ENCODE measurements around the gene TMEM179. TPM values are rescaled to one million over a fixed set of nuclear protein-coding genes. Genes with fewer than 3 reads are reported as not detected.
"Not testable (repeated sequence)": the region's sequence is repeated elsewhere in the genome, so short reads cannot be mapped to it uniquely, and the experiment has no call there.

Gene TMEM179
- total RNA-seq, 1 donor: not detected

GRCh38 chr14:104588066-104588857 lies 16.3 kb downstream of the TMEM179 start:
- H3K9me3 ChIP-seq (ENCODE audit: low read depth, low read length): no peaks in the 10 kb centered on the region
- no peaks in the 10 kb centered on the region for H3K27me3 ChIP-seq (ENCODE audit: insufficient read depth, low read length)

GRCh38 chr14:104587641-104588040 lies 16.9 kb downstream of the TMEM179 start:
- Histone ChIP-seq H3K4me1 (ENCODE audit: insufficient read depth, low read length) (no peaks in the 10 kb centered on the region), H3K4me3 (ENCODE audit: low read length) (no peak overlapping the region), H3K9me3 (ENCODE audit: low read depth, low read length) (no peaks in the 10 kb centered on the region), H3K27me3 (ENCODE audit: insufficient read depth, low read length) (no peaks in the 10 kb centered on the region)

More at GRCh38 chr14:104588066-104588857, 16.3 kb downstream of the TMEM179 start:
- Histone ChIP-seq H3K4me3 (ENCODE audit: low read length) (no peak overlapping the region), H3K4me1 (ENCODE audit: insufficient read depth, low read length) (no peaks in the 10 kb centered on the region)

GRCh38 chr14:104586832-104587620 lies 17.5 kb downstream of the TMEM179 start:
- Histone ChIP-seq H3K9me3 (ENCODE audit: low read depth, low read length) (no peaks in the 10 kb centered on the region), H3K4me3 (ENCODE audit: low read length) (no peak overlapping the region), H3K4me1 (ENCODE audit: insufficient read depth, low read length) (no peaks in the 10 kb centered on the region), H3K27me3 (ENCODE audit: insufficient read depth, low read length) (no peaks in the 10 kb centered on the region)

- Histone ChIP-seq H3K4me3 (ENCODE audit: low read length) (no peak overlapping the region), H3K4me1 (ENCODE audit: insufficient read depth, low read length) (no peaks in the 10 kb centered on the region), H3K9me3 (ENCODE audit: low read depth, low read length) (no peaks in the 10 kb centered on the region), H3K27me3 (ENCODE audit: insufficient read depth, low read length) (no peaks in the 10 kb centered on the region)
Measured at GRCh38 chr14:104585966-104586697, 18.4 kb downstream of the TMEM179 start.

- Histone ChIP-seq H3K4me1 (ENCODE audit: insufficient read depth, low read length) (no peaks in the 10 kb centered on the region), H3K9me3 (ENCODE audit: low read depth, low read length) (no peaks in the 10 kb centered on the region), H3K27me3 (ENCODE audit: insufficient read depth, low read length) (no peaks in the 10 kb centered on the region), H3K4me3 (ENCODE audit: low read length) (no peak overlapping the region)
Measured at GRCh38 chr14:104584557-104584956, 20.0 kb downstream of the TMEM179 start.

GRCh38 chr14:104583424-104584306 lies 20.9 kb downstream of the TMEM179 start:
- Histone ChIP-seq H3K9me3 (ENCODE audit: low read depth, low read length) (no peaks in the 10 kb centered on the region), H3K4me1 (ENCODE audit: insufficient read depth, low read length) (no peaks in the 10 kb centered on the region), H3K27me3 (ENCODE audit: insufficient read depth, low read length) (no peaks in the 10 kb centered on the region), H3K4me3 (ENCODE audit: low read length) (no peak overlapping the region)

GRCh38 chr14:104582662-104583061 lies 21.9 kb downstream of the TMEM179 start:
- no peaks in the 10 kb centered on the region for H3K4me1 ChIP-seq (ENCODE audit: insufficient read depth, low read length)
- no peaks in the 10 kb centered on the region for H3K9me3 ChIP-seq (ENCODE audit: low read depth, low read length)
- H3K4me3 ChIP-seq (ENCODE audit: low read length): no peak overlapping the region
- H3K27me3 ChIP-seq (ENCODE audit: insufficient read depth, low read length): no peaks in the 10 kb centered on the region

GRCh38 chr14:104582005-104582404 lies 22.6 kb downstream of the TMEM179 start:
- no peaks in the 10 kb centered on the region for H3K4me1 ChIP-seq (ENCODE audit: insufficient read depth, low read length)
- H3K9me3 ChIP-seq (ENCODE audit: low read depth, low read length): no peaks in the 10 kb centered on the region
- H3K27me3 ChIP-seq (ENCODE audit: insufficient read depth, low read length): no peaks in the 10 kb centered on the region
- no peak overlapping the region for H3K4me3 ChIP-seq (ENCODE audit: low read length)

- Histone ChIP-seq H3K4me1 (ENCODE audit: insufficient read depth, low read length) (no peaks in the 10 kb centered on the region), H3K27me3 (ENCODE audit: insufficient read depth, low read length) (no peaks in the 10 kb centered on the region), H3K4me3 (ENCODE audit: low read length) (no peak overlapping the region), H3K9me3 (ENCODE audit: low read depth, low read length) (no peaks in the 10 kb centered on the region)
Measured at GRCh38 chr14:104581521-104581920, 23.1 kb downstream of the TMEM179 start.

GRCh38 chr14:104580961-104581360 lies 23.6 kb downstream of the TMEM179 start:
- Histone ChIP-seq H3K27me3 (ENCODE audit: insufficient read depth, low read length) (no peaks in the 10 kb centered on the region), H3K4me3 (ENCODE audit: low read length) (no peak overlapping the region), H3K9me3 (ENCODE audit: low read depth, low read length) (no peaks in the 10 kb centered on the region), H3K4me1 (ENCODE audit: insufficient read depth, low read length) (no peaks in the 10 kb centered on the region)

- not testable (repeated sequence) for H3K27me3 ChIP-seq (ENCODE audit: insufficient read depth, low read length); H3K4me1 ChIP-seq (ENCODE audit: insufficient read depth, low read length); H3K9me3 ChIP-seq (ENCODE audit: low read depth, low read length); H3K4me3 ChIP-seq (ENCODE audit: low read length)
Measured at GRCh38 chr14:104579939-104580338, 24.6 kb downstream of the TMEM179 start.

- H3K27me3 ChIP-seq (ENCODE audit: insufficient read depth, low read length): no peaks in the 10 kb centered on the region
- H3K9me3 ChIP-seq (ENCODE audit: low read depth, low read length): no peaks in the 10 kb centered on the region
- no peak within 1 kb of the TSS for H3K4me3 ChIP-seq (ENCODE audit: low read length)
- H3K4me1 ChIP-seq (ENCODE audit: insufficient read depth, low read length): no peaks in the 10 kb centered on the region
Measured at GRCh38 chr14:104579507-104579906, 25.1 kb downstream of the TMEM179 start, which contains the start of gene C14orf180. TSS of gene C14orf180 (plus strand) at chr14:104579764. CDS start at chr14:104586431, 6,667 bp downstream.

- no peak overlapping the region for H3K4me3 ChIP-seq (ENCODE audit: low read length)
- H3K9me3 ChIP-seq (ENCODE audit: low read depth, low read length): no peaks in the 10 kb centered on the region
- H3K4me1 ChIP-seq (ENCODE audit: insufficient read depth, low read length): no peaks in the 10 kb centered on the region
- no peaks in the 10 kb centered on the region for H3K27me3 ChIP-seq (ENCODE audit: insufficient read depth, low read length)
Measured at GRCh38 chr14:104578321-104578720, 26.3 kb downstream of the TMEM179 start.

- Histone ChIP-seq H3K27me3 (ENCODE audit: insufficient read depth, low read length) (no peaks in the 10 kb centered on the region), H3K4me3 (ENCODE audit: low read length) (no peak overlapping the region), H3K4me1 (ENCODE audit: insufficient read depth, low read length) (no peaks in the 10 kb centered on the region), H3K9me3 (ENCODE audit: low read depth, low read length) (no peaks in the 10 kb centered on the region)
Measured at GRCh38 chr14:104577847-104578301, 26.7 kb downstream of the TMEM179 start.
